Stimulated activated CD8-positive, alpha-beta memory T cell treated with anti-CD3 and anti-CD28 coated beads, Interleukin-4, amount 100 ng/mL, for 4 hours (primary cell): Measurements from ENCODE around the gene MACF1.
"Not testable (repeated sequence)": the region's sequence is repeated elsewhere in the genome, so short reads cannot be mapped to it uniquely, and the experiment has no call there.

Experiments used
- DNase-seq, 2 donors: peaks; one replicate each; pipeline ENCODE4 v3.0.0-alpha.2; 2020; ENCODE audit warnings: low read depth in 2 of 2, low spot score in 1 of 2

Gene MACF1

GRCh38 chr1:39508266-39508665, 303.8 kb downstream of the MACF1 start:
- no peak for DNase-seq

GRCh38 chr1:39508857-39509305, 304.4 kb downstream of the MACF1 start:
- DNase-seq, result no peak

- DNase-seq, result no peak
Measured at GRCh38 chr1:39509360-39510009, 305.0 kb downstream of the MACF1 start.

- not testable (repeated sequence) for DNase-seq
Measured at GRCh38 chr1:39510570-39511186, 306.2 kb downstream of the MACF1 start.

- DNase-seq, result not testable (repeated sequence)
Measured at GRCh38 chr1:39511477-39511876, 307.0 kb downstream of the MACF1 start.

GRCh38 chr1:39512234-39512847, 307.8 kb downstream of the MACF1 start:
- DNase-seq, result not testable (repeated sequence)

- DNase-seq, result not testable (repeated sequence)
Measured at GRCh38 chr1:39514710-39515124, 310.2 kb downstream of the MACF1 start.

GRCh38 chr1:39515131-39516086, 310.9 kb downstream of the MACF1 start:
- not testable (repeated sequence) for DNase-seq

GRCh38 chr1:39516841-39517240, 312.3 kb downstream of the MACF1 start:
- DNase-seq, result not testable (repeated sequence)

- DNase-seq, result not testable (repeated sequence)
Measured at GRCh38 chr1:39517936-39518335, 313.4 kb downstream of the MACF1 start.

- not testable (repeated sequence) for DNase-seq
Measured at GRCh38 chr1:39519376-39519775, 314.9 kb downstream of the MACF1 start.

- DNase-seq, result not testable (repeated sequence)
Measured at GRCh38 chr1:39522221-39522620, 317.7 kb downstream of the MACF1 start.

- DNase-seq, result no peak
Measured at GRCh38 chr1:39522661-39523567, 318.4 kb downstream of the MACF1 start.

- DNase-seq, result no peak
Measured at GRCh38 chr1:39524171-39524570, 319.7 kb downstream of the MACF1 start.

GRCh38 chr1:39524591-39525365, 320.3 kb downstream of the MACF1 start:
- DNase-seq, result no peak

GRCh38 chr1:39525366-39526165, 321.1 kb downstream of the MACF1 start:
- DNase-seq, result no peak

GRCh38 chr1:39526466-39527189, 322.1 kb downstream of the MACF1 start:
- DNase-seq, result no peak

GRCh38 chr1:39527190-39527579, 322.7 kb downstream of the MACF1 start:
- not testable (repeated sequence) for DNase-seq
